ENCODE data around the gene DUS3L. TPM values are rescaled to one million over a fixed set of nuclear protein-coding genes. Genes with fewer than 3 reads are reported as not detected.

Gene DUS3L
- total RNA-seq, 1 experiment from 2014 or later, result 67.0 TPM

- Histone ChIP-seq H3K23ac (ENCODE audit: insufficient read length, low read depth, low read length) (no peak overlapping the region), H3K18ac (ENCODE audit: insufficient read length, low read depth, low read length) (no peak overlapping the region), H4K8ac (replicated peaks; ENCODE audit: insufficient read length, low read depth, low read length) (no peak overlapping the region), H2BK5ac (ENCODE audit: insufficient read length, low read length) (no peak overlapping the region), H4K91ac (ENCODE audit: insufficient read length, low read depth, low read length) (no peak overlapping the region), H3K4me2 (ENCODE audit: insufficient read depth, insufficient read length, low read length) (no peak overlapping the region), H3K27me3 (ENCODE audit: insufficient read depth, low read length) (no peaks in the 10 kb centered on the region), H2AK5ac (ENCODE audit: insufficient read length, low read length) (no peak overlapping the region), H3K27ac (ENCODE audit: insufficient read length, low read depth, low read length) (no peak overlapping the region), H2BK20ac (ENCODE audit: low read depth, low read length, poor library complexity, severe bottlenecking) (no peak overlapping the region), H3K9me3 (ENCODE audit: control insufficient read depth, low read depth, low read length) (no peaks in the 10 kb centered on the region), H3K56ac (ENCODE audit: insufficient read length, low read depth, low read length) (no peak overlapping the region), H4K20me1 (ENCODE audit: control insufficient read depth, insufficient read depth, insufficient read length) (no peaks in the 10 kb centered on the region), H3T11ph (ENCODE audit: low read length) (no peak overlapping the region), H3K4ac (ENCODE audit: low read depth, low read length) (no peak overlapping the region), H2BK12ac (ENCODE audit: insufficient read length, low read depth, low read length) (no peak overlapping the region), H3K79me2 (ENCODE audit: insufficient read depth, low read length) (no peaks in the 10 kb centered on the region), H3K9ac (ENCODE audit: extremely low read depth, insufficient read length, low read length) (no peak overlapping the region), H2BK120ac (ENCODE audit: low read depth, low read length, poor library complexity, severe bottlenecking) (no peak overlapping the region), H4K5ac (ENCODE audit: insufficient read length, low read depth, low read length) (no peak overlapping the region), H3K79me1 (ENCODE audit: insufficient read depth, low read depth, low read length, poor library complexity, severe bottlenecking) (no peaks in the 10 kb centered on the region), H2AFZ (ENCODE audit: low read length) (no peak overlapping the region), H3K23me2 (ENCODE audit: insufficient read length, low read depth, low read length, poor library complexity, severe bottlenecking) (no peaks in the 10 kb centered on the region), H3K4me1 (ENCODE audit: insufficient read depth, low read length) (no peaks in the 10 kb centered on the region), H3K14ac (ENCODE audit: insufficient read depth, low read length) (no peak overlapping the region), H2BK15ac (ENCODE audit: low read depth, low read length) (no peak overlapping the region)
- TF ChIP-seq CTCF (conservative IDR thresholded peaks at IDR 0.05), result no peak
- Mint-ChIP-seq H3K4me1 (no peaks in the 10 kb centered on the region), H3K9me3 (peaks cover 3% of the 10 kb centered on the region in 2 experiments; a peak in 2 of 5 replicates), H3K36me3 (ENCODE audit: insufficient read depth in 1 of 3, low read depth in 3 of 3) (no peaks in the 10 kb centered on the region), H3K27ac (no peak overlapping the region), H3K27me3 (ENCODE audit: low read depth) (peaks cover 12% of the 10 kb centered on the region), H3K4me3 (no peak overlapping the region)
- WGBS (ENCODE audit: extremely low coverage, insufficient read length, low lambda C conversion rate), result no CpG with 5 or more reads among the region's 3 CpGs
- no peak for DNase-seq
Observed at GRCh38 chr19:5765220-5765619, 25.7 kb downstream of the DUS3L start.
